ENCODE results near the gene SNAPC1.

DNA sequence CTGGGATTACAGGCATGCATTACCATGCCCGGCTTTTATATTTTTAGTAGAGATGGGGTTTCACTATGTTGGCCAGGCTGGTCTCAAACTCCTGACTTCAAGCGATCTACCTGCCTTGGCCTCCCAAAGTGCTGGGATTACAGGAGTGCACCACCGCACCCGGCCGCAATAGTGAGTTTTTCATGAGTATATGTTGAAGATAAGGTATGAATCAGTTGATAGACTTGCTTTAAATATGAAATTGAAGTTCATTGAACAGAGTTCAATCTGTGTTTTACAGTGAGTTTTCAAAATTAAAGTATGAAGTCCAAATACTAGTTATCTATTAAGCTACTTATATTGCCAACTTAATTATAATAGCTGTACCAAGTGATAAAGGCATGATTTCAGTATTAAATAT is 35.1 kb downstream of the SNAPC1 start:
- TF ChIP-seq, protein P1, sequence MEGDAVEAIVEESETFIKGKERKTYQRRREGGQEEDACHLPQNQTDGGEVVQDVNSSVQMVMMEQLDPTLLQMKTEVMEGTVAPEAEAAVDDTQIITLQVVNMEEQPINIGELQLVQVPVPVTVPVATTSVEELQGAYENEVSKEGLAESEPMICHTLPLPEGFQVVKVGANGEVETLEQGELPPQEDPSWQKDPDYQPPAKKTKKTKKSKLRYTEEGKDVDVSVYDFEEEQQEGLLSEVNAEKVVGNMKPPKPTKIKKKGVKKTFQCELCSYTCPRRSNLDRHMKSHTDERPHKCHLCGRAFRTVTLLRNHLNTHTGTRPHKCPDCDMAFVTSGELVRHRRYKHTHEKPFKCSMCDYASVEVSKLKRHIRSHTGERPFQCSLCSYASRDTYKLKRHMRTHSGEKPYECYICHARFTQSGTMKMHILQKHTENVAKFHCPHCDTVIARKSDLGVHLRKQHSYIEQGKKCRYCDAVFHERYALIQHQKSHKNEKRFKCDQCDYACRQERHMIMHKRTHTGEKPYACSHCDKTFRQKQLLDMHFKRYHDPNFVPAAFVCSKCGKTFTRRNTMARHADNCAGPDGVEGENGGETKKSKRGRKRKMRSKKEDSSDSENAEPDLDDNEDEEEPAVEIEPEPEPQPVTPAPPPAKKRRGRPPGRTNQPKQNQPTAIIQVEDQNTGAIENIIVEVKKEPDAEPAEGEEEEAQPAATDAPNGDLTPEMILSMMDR (IDR thresholded peaks at IDR 0.05) = no peak
- no peak for TF ChIP-seq POLR2A (IDR thresholded peaks at IDR 0.05)
